GM12878 (cell line): Measurements from ENCODE around the gene NIPAL3. TPM values are rescaled to one million over a fixed set of nuclear protein-coding genes. Genes with fewer than 3 reads are reported as not detected.

Experiments
- ATAC-seq: fragments of 200-7000 bp; cut with Tn5 transposase; 3 replicates; pipeline ENCODE4 v1.9.1; 2020; ENCODE audit warnings: mild to moderate bottlenecking, moderate library complexity
- BruUV-seq: library from RNA; stranded (reverse); fragments of 400-500 nt; replicated peaks from 2 replicates; lab custom pipeline; 2021; lab: Mats Ljungman, UMichigan
- CTCF ChIA-PET: fragments of 300-600 bp; sonication (Branson Sonifier 250); formaldehyde crosslinking; extraction: SDS; loops from one replicate; lab custom pipeline; 2021; ENCODE audit warnings: inconsistent platforms; lab: Yijun Ruan, JAX
- POLR2A ChIA-PET: fragments of 350-600 bp; formaldehyde crosslinking; extraction: SDS; loops from one replicate; lab custom pipeline; 2021; ENCODE audit warnings: inconsistent platforms; lab: Charles Lee
- RAD21 ChIA-PET: fragments of 300-600 bp; sonication (Branson Sonifier 250); formaldehyde crosslinking; loops from one replicate; lab custom pipeline; 2023; ENCODE audit warnings: antibody characterized with exemption; ENCODE audit not compliant: unreplicated experiment; lab: Charles Lee
- SMC1A ChIA-PET: fragments of 300-600 bp; sonication (Branson Sonifier 250); formaldehyde crosslinking; loops from one replicate; lab custom pipeline; 2023; ENCODE audit not compliant: unreplicated experiment, uncharacterized antibody; lab: Charles Lee
- DNase-seq: peaks from one replicate; pipeline ENCODE4 v3.0.0-alpha.2; 2011; ENCODE audit warnings: low read depth, low spot score
- FAIRE-seq: peaks from 3 replicates; lab custom pipeline; 2011; peaks lifted over from hg19 to GRCh38; lab: Jason Lieb, UNC
- H2AFZ ChIP-seq: 2 replicates; pipeline ENCODE4 v1.6.0; 2011; ENCODE audit warnings: low read depth, low read length, control low read depth; ENCODE audit not compliant: control insufficient read depth
- H3K27ac ChIP-seq: 2 replicates; pipeline ENCODE4 v1.5.1; 2011; ENCODE audit warnings: control low read depth; ENCODE audit not compliant: control insufficient read depth, insufficient read depth
- H3K27me3 ChIP-seq, 2 experiments: replicated peaks in 1 of 2; 2 replicates each; pipeline versions ENCODE4 v1.6.0 to v1.6.1; 2011; ENCODE audit warnings: low read length in 1 of 2; ENCODE audit not compliant: control insufficient read depth in 2 of 2, insufficient read depth in 2 of 2
- H3K36me3 ChIP-seq, 2 experiments: 2 replicates each; pipeline ENCODE4 v1.5.1; 2011; ENCODE audit warnings: low read length in 1 of 2; ENCODE audit not compliant: control insufficient read depth in 2 of 2, insufficient read depth in 2 of 2
- H3K4me1 ChIP-seq: 2 replicates; pipeline ENCODE4 v1.6.1; 2011; ENCODE audit warnings: mild to moderate bottlenecking, low read length, moderate library complexity, mixed read lengths; ENCODE audit not compliant: control insufficient read depth, insufficient read depth
- H3K4me2 ChIP-seq: 2 replicates; pipeline ENCODE4 v1.6.0; 2011; ENCODE audit warnings: control low read depth; ENCODE audit not compliant: control insufficient read depth, insufficient read depth
- H3K4me3 ChIP-seq: fragments of 200-600 bp; sonication (generic); 2 replicates; pipeline ENCODE4 v1.5.1; 2016
- H3K79me2 ChIP-seq: 2 replicates; pipeline ENCODE4 v1.6.0; 2011; ENCODE audit warnings: low read length; ENCODE audit not compliant: control insufficient read depth, insufficient read depth
- H3K9ac ChIP-seq: 2 replicates; pipeline ENCODE4 v1.8.0; 2011; ENCODE audit warnings: low read length, control low read depth, mixed read lengths; ENCODE audit not compliant: control insufficient read depth, insufficient read depth
- H3K9me3 ChIP-seq: replicated peaks from 3 replicates; pipeline ENCODE4 v1.5.1; 2011; ENCODE audit warnings: mild to moderate bottlenecking, low read length; ENCODE audit not compliant: control insufficient read depth, insufficient read depth
- H4K20me1 ChIP-seq: 2 replicates; pipeline ENCODE4 v1.6.0; 2011; ENCODE audit not compliant: control insufficient read depth, insufficient read depth
- BACH1 ChIP-seq: fragments of 450-650 bp; IDR thresholded peaks from 2 replicates; pipeline ENCODE4 v1.6.1; 2017; ENCODE audit warnings: mild to moderate bottlenecking, borderline replicate concordance
- CREM ChIP-seq: IDR thresholded peaks from 2 replicates; pipeline ENCODE4 v1.6.1; 2014; ENCODE audit warnings: antibody characterized with exemption, low read depth
- CTCF ChIP-seq, 3 experiments: IDR thresholded peaks in 2 of 3; conservative IDR thresholded peaks in 1 of 3; 2 replicates each; pipeline ENCODE4 v1.5.1; 2011; ENCODE audit warnings: low read depth in 3 of 3, low read length in 3 of 3, mild to moderate bottlenecking in 3 of 3, control low read depth in 2 of 3, moderate library complexity in 2 of 3, inconsistent platforms in 1 of 3, mixed read lengths in 1 of 3; ENCODE audit not compliant: control insufficient read depth in 2 of 3, insufficient read depth in 1 of 3; ENCODE audit errors: extremely low read depth in 1 of 3
- ETV6 ChIP-seq, 2 experiments: fragments of 450-650 bp in 1 of 2; IDR thresholded peaks in 1 of 2; conservative IDR thresholded peaks in 1 of 2; 2 replicates each; pipeline ENCODE4 v1.6.1; 2014; ENCODE audit warnings: antibody characterized with exemption in 1 of 2, borderline replicate concordance in 1 of 2, low read depth in 1 of 2, mild to moderate bottlenecking in 1 of 2, moderate library complexity in 1 of 2
- TCF3 ChIP-seq: IDR thresholded peaks from 2 replicates; pipeline ENCODE4 v1.6.1; 2012; ENCODE audit warnings: low read depth, mild to moderate bottlenecking, low read length, borderline replicate concordance; ENCODE audit not compliant: insufficient read depth
- WRNIP1 ChIP-seq: IDR thresholded peaks from 2 replicates; pipeline ENCODE4 v1.6.1; 2011; ENCODE audit warnings: low read depth, low read length, improper control_type of control experiment, borderline replicate concordance
- YBX1 ChIP-seq: fragments of 450-650 bp; IDR thresholded peaks from 2 replicates; pipeline ENCODE4 v1.6.1; 2016; ENCODE audit warnings: antibody characterized with exemption
- whole genome bisulfite sequencing: methylation state at CpG from one replicate; pipeline ENCODE4 v1.1.6; 2016; ENCODE audit warnings: low lambda C conversion rate; ENCODE audit not compliant: insufficient replicate concordance, insufficient coverage; ENCODE audit errors: missing lambda C conversion rate; 5-methylcytosine and 5-hydroxymethylcytosine counted together
- in situ Hi-C: fragments of 300-500 bp; cut with MboI; formaldehyde crosslinking; loops from 9 replicates; pipeline ENCODE4 v1.14.3; 2018; ENCODE audit warnings: mixed read lengths
- intact Hi-C: fragments of 100-400 bp; cut with micrococcal nuclease; formaldehyde crosslinking; loops from one replicate; pipeline ENCODE4 v1.14.2; 2022; ENCODE audit not compliant: unreplicated experiment
- polyA plus RNA-seq, 11 experiments: library from polyadenylated mRNA; depleted of rRNA in 4 of 11; unstranded in 6 of 11; stranded (reverse) in 5 of 11; fragments of >200 nt; fragmentation: Nextera tagmentation in 4 of 11; fragmentation: Illumina TruSeq in 1 of 11; extraction: Ambion mirVana in 4 of 11; extraction: Trizol in 1 of 11; gene quantifications; 1 replicate in 1 of 11; 2 replicates in 10 of 11; pipeline versions ENCODE4 v1.2.1 to v1.2.3, GENCODE V29; 2011 to 2016; ENCODE audit warnings: inconsistent platforms in 2 of 11, missing spikeins in 2 of 11, low read depth in 1 of 11
- total RNA-seq, 4 experiments: library from RNA; depleted of rRNA in 3 of 4; stranded (reverse); fragments of >200 nt in 3 of 4; fragmentation: Illumina TruSeq in 1 of 4; extraction: Trizol in 1 of 4; gene quantifications; 2 replicates each; pipeline versions ENCODE4 v1.2.1 to v1.2.3, GENCODE V29; 2013 to 2021

Gene NIPAL3
- total and polyA plus RNA-seq, 10 of the 15 experiments (the other 5 are each of a cell fraction or from before 2014, with no cell fraction given), result 2.1 to 9.4 (median 4.2) TPM

- ChIA-PET CTCF (interaction anchor here (1.3 kb wide), 1 partner anchor 11 kb away, joined by 3 read pairs; no protein-coding TSS in a partner anchor), POLR2A (no interaction called here), SMC1A (no interaction called here), RAD21 (no interaction called here)
- FAIRE-seq, result no peak
- Histone ChIP-seq H3K4me3 (no peak overlapping the region), H3K36me3 (peaks cover 0 to 5% of the 10 kb centered on the region in 2 experiments; a peak in 2 of 4 replicates), H3K4me1 (peaks cover 9% of the 10 kb centered on the region), H3K79me2 (no peaks in the 10 kb centered on the region), H3K4me2 (no peak overlapping the region), H3K27me3 (no peaks in the 10 kb centered on the region), H4K20me1 (no peaks in the 10 kb centered on the region; the same call in 1 of the 2 replicates), H3K9ac (no peak overlapping the region), H3K27ac (no peak overlapping the region), H3K9me3 (no peaks in the 10 kb centered on the region), H2AFZ (no peak overlapping the region)
- ATAC-seq, result no peak
- no peak for TF ChIP-seq BACH1
- no peak for TF ChIP-seq TCF3
- no peak for TF ChIP-seq CREM
- DNase-seq, result no peak
- intact Hi-C loops, result no loop called here
- 53% methylated on average over 4 of the region's 4 CpGs for WGBS
- no TSS peak for BruUV-seq
- in situ Hi-C loops, result no loop called here
These were observed 4.9 kb downstream of the NIPAL3 start for GRCh38 chr1:24420547-24420946.

- SMC1A ChIA-PET, result interaction anchor here (0.7 kb wide), 1 partner anchor 22 kb away, joined by 3 read pairs; no protein-coding TSS in a partner anchor
- no peak for FAIRE-seq
- TF ChIP-seq WRNIP1 (no peak), CTCF (IDR thresholded peaks at IDR 0.05 in 2 of 3, conservative IDR thresholded peaks at IDR 0.05 in 1 of 3; ENCODE audit: control insufficient read depth in 2 of 3, extremely low read depth in 1 of 3, insufficient read depth in 1 of 3, low read depth in 3 of 3, low read length in 3 of 3) (0 out of 6 replicates have a peak, but pooled peaks of 1 of the 3 experiments have one; percentile 16), ETV6 (conservative IDR thresholded peaks at IDR 0.05 in 1 of 2, IDR thresholded peaks at IDR 0.05 in 1 of 2; ENCODE audit: borderline replicate concordance in 1 of 2, low read depth in 1 of 2) (no peak), YBX1 (no peak)
- Histone ChIP-seq H3K4me2 (no peak overlapping the region), H3K27me3 (no peaks in the 10 kb centered on the region), H3K27ac (no peak overlapping the region), H3K79me2 (no peaks in the 10 kb centered on the region), H3K4me1 (peaks cover 9% of the 10 kb centered on the region), H3K36me3 (peaks cover 0 to 5% of the 10 kb centered on the region in 2 experiments; a peak in 2 of 4 replicates), H3K4me3 (no peak overlapping the region), H3K9me3 (no peaks in the 10 kb centered on the region), H4K20me1 (no peaks in the 10 kb centered on the region; the same call in 1 of the 2 replicates), H2AFZ (no peak overlapping the region), H3K9ac (no peak overlapping the region)
- in situ Hi-C loops (no loop called here), intact Hi-C loops (no loop called here)
- CTCF ChIA-PET, result interaction anchor here (1.3 kb wide), 1 partner anchor 12 kb away, joined by 3 read pairs; no protein-coding TSS in a partner anchor
- DNase-seq, result no peak
- POLR2A ChIA-PET, result no interaction called here
- WGBS, result 88% methylated on average over 2 of the region's 2 CpGs
- BruUV-seq, result no TSS peak
- RAD21 ChIA-PET, result no interaction called here
- no peak for ATAC-seq
These were observed 5.9 kb downstream of the NIPAL3 start for GRCh38 chr1:24421502-24421901.
